K562 (cell line): ENCODE data around the gene LSR. TPM values are rescaled to one million over a fixed set of nuclear protein-coding genes. Genes with fewer than 3 reads are reported as not detected.

Source experiments
- FOXK2 ChIP-seq, 2 experiments: fragments of 450-650 bp; IDR thresholded peaks in 1 of 2; conservative IDR thresholded peaks in 1 of 2; 2 replicates each; pipeline ENCODE4 v1.6.1; 2016; ENCODE audit warnings: low read depth in 2 of 2, mild to moderate bottlenecking in 1 of 2
- MLLT1 ChIP-seq, 2 experiments: fragments of 450-650 bp; IDR thresholded peaks; 2 replicates each; pipeline ENCODE4 v1.6.1; 2016
- PHB ChIP-seq: fragments of 250-450 bp; sonication (Bioruptor Pico); IDR thresholded peaks from 2 replicates; pipeline ENCODE4 v1.5.0; 2021
- RNF2 ChIP-seq: sonication (generic); IDR thresholded peaks from 2 replicates; pipeline ENCODE4 v1.6.1; 2016
- UBTF ChIP-seq, 2 experiments: IDR thresholded peaks; 2 replicates each; pipeline ENCODE4 v1.6.1; 2012; ENCODE audit warnings: improper control_type of control experiment in 2 of 2, low read depth in 2 of 2, low read length in 2 of 2, borderline replicate concordance in 1 of 2
- ZBTB11 ChIP-seq, 3 experiments: fragments of 200-800 bp in 1 of 3; fragments of 250-450 bp in 1 of 3; fragments of 450-650 bp in 1 of 3; sonication (Bioruptor Pico) in 1 of 3; sonication (Bioruptor generic) in 1 of 3; formaldehyde crosslinking in 1 of 3; IDR thresholded peaks; 2 replicates each; pipeline versions ENCODE4 v1.6.1 to v1.8.0; 2016 to 2022; ENCODE audit warnings: mild to moderate bottlenecking in 2 of 3, missing genetic modification characterization in 2 of 3, missing compliant biosample characterization in 1 of 3, moderate library complexity in 1 of 3
- ZBTB40 ChIP-seq, 2 experiments: fragments of 450-650 bp in 1 of 2; sonication (generic) in 1 of 2; formaldehyde crosslinking in 1 of 2; IDR thresholded peaks; 2 replicates each; pipeline versions ENCODE4 v1.7.1 to v1.9.0; 2016 to 2022; ENCODE audit warnings: inconsistent platforms in 1 of 2, mild to moderate bottlenecking in 1 of 2, missing genetic modification reagents in 1 of 2
- ZNF57 ChIP-seq: fragments of 450-650 bp; formaldehyde crosslinking; IDR thresholded peaks from 2 replicates; pipeline ENCODE4 v1.4.0; 2020; ENCODE audit warnings: mild to moderate bottlenecking, moderate library complexity
- polyA plus RNA-seq, 8 experiments: library from polyadenylated mRNA; depleted of rRNA in 4 of 8; stranded (reverse) in 5 of 8; unstranded in 3 of 8; fragments of >200 nt; fragmentation: Nextera tagmentation in 2 of 8; fragmentation: Illumina TruSeq in 1 of 8; extraction: Ambion mirVana in 2 of 8; extraction: Trizol in 1 of 8; gene quantifications; 2 replicates each; pipeline versions ENCODE4 v1.2.1 to v1.2.3, GENCODE V29; 2011 to 2014; ENCODE audit warnings: inconsistent platforms in 1 of 8, missing spikeins in 1 of 8
- total RNA-seq, 7 experiments: library from RNA; depleted of rRNA in 6 of 7; stranded (reverse); fragments of >200 nt in 6 of 7; fragmentation: Illumina TruSeq in 2 of 7; extraction: Trizol in 2 of 7; gene quantifications; 2 replicates each; pipeline versions ENCODE4 v1.2.1 to v1.2.3, GENCODE V29; 2011 to 2021; ENCODE audit warnings: low replicate concordance in 1 of 7

The LSR gene
- total and polyA plus RNA-seq, 9 of the 15 experiments (the other 6 are each of a cell fraction or from before 2014, with no cell fraction given), result 0.44 to 87.9 (median 28.0) TPM

GRCh38 chr19:35248310-35249145 is at the start of gene LSR (continued):
- TF ChIP-seq ZBTB40 (IDR thresholded peaks at IDR 0.05) (peak; percentile 89), ZBTB40 (CRISPR knock-in tag; IDR thresholded peaks at IDR 0.05) (no peak), PHB (CRISPR knock-in tag) (no peak), FOXK2 (conservative IDR thresholded peaks at IDR 0.05 in 1 of 2, IDR thresholded peaks at IDR 0.05 in 1 of 2; ENCODE audit: low read depth in 2 of 2) (peak; percentile 99 to 100), ZBTB11 (CRISPR knock-in tag; IDR thresholded peaks at IDR 0.05) (peak; percentile 64 to 91 (median 78); a peak in 4 of 6 replicates), MLLT1 (IDR thresholded peaks at IDR 0.05) (peak in 1 of 2 experiments; percentile 70; a peak in 1 of 4 replicates), RNF2 (no peak; the same call in none of the 2 replicates), ZNF57 (no peak), UBTF (IDR thresholded peaks at IDR 0.05; ENCODE audit: borderline replicate concordance in 1 of 2, low read depth in 2 of 2, low read length in 2 of 2) (peak; percentile 1 to 10; a peak in 2 of 4 replicates)
